ENCODE measurements around the gene UNC13B.
"Not testable (repeated sequence)": the region's sequence is repeated elsewhere in the genome, so short reads cannot be mapped to it uniquely, and the experiment has no call there.

The UNC13B gene

GRCh38 chr9:35409434-35409833, 247.6 kb downstream of the UNC13B start:
- H3K4me3 Mint-ChIP-seq; H3K27ac Mint-ChIP-seq; H3K36me3 Mint-ChIP-seq (ENCODE audit: low read depth); H3K9me3 Mint-ChIP-seq; H3K4me1 Mint-ChIP-seq (ENCODE audit: low read depth): not testable (repeated sequence)
- peaks cover 44% of the 10 kb centered on the region for H3K27me3 Mint-ChIP-seq

- no peak overlapping the region for H3K27ac Mint-ChIP-seq
Measured at GRCh38 chr9:35414889-35415288, 253.1 kb downstream of the UNC13B start.

GRCh38 chr9:35415402-35416097, 253.7 kb downstream of the UNC13B start:
- H3K27ac Mint-ChIP-seq, result no peak overlapping the region
- no peaks in the 10 kb centered on the region for H3K9me3 Mint-ChIP-seq
- no peaks in the 10 kb centered on the region for H3K36me3 Mint-ChIP-seq (ENCODE audit: low read depth)
- H3K4me3 Mint-ChIP-seq, result no peak overlapping the region
- H3K4me1 Mint-ChIP-seq (ENCODE audit: low read depth), result no peaks in the 10 kb centered on the region
- peaks cover 39% of the 10 kb centered on the region for H3K27me3 Mint-ChIP-seq

More at GRCh38 chr9:35414889-35415288, 253.1 kb downstream of the UNC13B start:
- Mint-ChIP-seq H3K27me3 (peaks cover 35% of the 10 kb centered on the region), H3K9me3 (no peaks in the 10 kb centered on the region), H3K4me1 (ENCODE audit: low read depth) (no peaks in the 10 kb centered on the region), H3K36me3 (ENCODE audit: low read depth) (no peaks in the 10 kb centered on the region), H3K4me3 (no peak overlapping the region)

- H3K4me3 Mint-ChIP-seq, result no peak overlapping the region
- no peaks in the 10 kb centered on the region for H3K4me1 Mint-ChIP-seq (ENCODE audit: low read depth)
- no peak overlapping the region for H3K27ac Mint-ChIP-seq
- H3K9me3 Mint-ChIP-seq, result no peaks in the 10 kb centered on the region
- H3K36me3 Mint-ChIP-seq (ENCODE audit: low read depth), result no peaks in the 10 kb centered on the region
- peaks cover 42% of the 10 kb centered on the region for H3K27me3 Mint-ChIP-seq
Measured at GRCh38 chr9:35416098-35416427, 254.3 kb downstream of the UNC13B start.

GRCh38 chr9:35422346-35422745, 260.5 kb downstream of the UNC13B start:
- Mint-ChIP-seq H3K4me1 (ENCODE audit: low read depth) (no peaks in the 10 kb centered on the region), H3K36me3 (ENCODE audit: low read depth) (no peaks in the 10 kb centered on the region), H3K4me3 (no peak overlapping the region), H3K27me3 (peaks cover 45% of the 10 kb centered on the region), H3K9me3 (no peaks in the 10 kb centered on the region), H3K27ac (no peak overlapping the region)

GRCh38 chr9:35422753-35423152, 260.9 kb downstream of the UNC13B start:
- Mint-ChIP-seq H3K36me3 (ENCODE audit: low read depth) (no peaks in the 10 kb centered on the region), H3K9me3 (no peaks in the 10 kb centered on the region), H3K4me1 (ENCODE audit: low read depth) (no peaks in the 10 kb centered on the region), H3K27ac (no peak overlapping the region), H3K27me3 (peaks cover 46% of the 10 kb centered on the region), H3K4me3 (no peak overlapping the region)

GRCh38 chr9:35423499-35423898, 261.7 kb downstream of the UNC13B start:
- Mint-ChIP-seq H3K27ac (no peak overlapping the region), H3K4me1 (ENCODE audit: low read depth) (no peaks in the 10 kb centered on the region), H3K27me3 (peaks cover 47% of the 10 kb centered on the region), H3K36me3 (ENCODE audit: low read depth) (no peaks in the 10 kb centered on the region), H3K4me3 (no peak overlapping the region), H3K9me3 (peaks cover 5% of the 10 kb centered on the region)

GRCh38 chr9:35424356-35425352, 262.8 kb downstream of the UNC13B start:
- H3K9me3 Mint-ChIP-seq, result peaks cover 8% of the 10 kb centered on the region
- no peak overlapping the region for H3K4me3 Mint-ChIP-seq
- H3K36me3 Mint-ChIP-seq (ENCODE audit: low read depth), result no peaks in the 10 kb centered on the region
- H3K27me3 Mint-ChIP-seq, result peaks cover 52% of the 10 kb centered on the region
- no peak overlapping the region for H3K27ac Mint-ChIP-seq
- H3K4me1 Mint-ChIP-seq (ENCODE audit: low read depth), result no peaks in the 10 kb centered on the region

- H3K4me3 Mint-ChIP-seq, result no peak overlapping the region
- no peak overlapping the region for H3K27ac Mint-ChIP-seq
- H3K27me3 Mint-ChIP-seq, result peaks cover 45% of the 10 kb centered on the region
- no peaks in the 10 kb centered on the region for H3K36me3 Mint-ChIP-seq (ENCODE audit: low read depth)
- peaks cover 8% of the 10 kb centered on the region for H3K9me3 Mint-ChIP-seq
- no peaks in the 10 kb centered on the region for H3K4me1 Mint-ChIP-seq (ENCODE audit: low read depth)
Measured at GRCh38 chr9:35426627-35427026, 264.8 kb downstream of the UNC13B start.

- Mint-ChIP-seq H3K27me3 (peaks cover 44% of the 10 kb centered on the region), H3K36me3 (ENCODE audit: low read depth) (no peaks in the 10 kb centered on the region), H3K4me1 (ENCODE audit: low read depth) (no peaks in the 10 kb centered on the region)
Measured at GRCh38 chr9:35431467-35431866, 269.7 kb downstream of the UNC13B start.

GRCh38 chr9:35432076-35432475, 270.3 kb downstream of the UNC13B start:
- Mint-ChIP-seq H3K36me3 (ENCODE audit: low read depth) (no peaks in the 10 kb centered on the region), H3K27me3 (peaks cover 38% of the 10 kb centered on the region), H3K4me3 (no peak overlapping the region), H3K9me3 (peaks cover 8% of the 10 kb centered on the region), H3K4me1 (ENCODE audit: low read depth) (no peaks in the 10 kb centered on the region), H3K27ac (no peak overlapping the region)

More at GRCh38 chr9:35431467-35431866, 269.7 kb downstream of the UNC13B start:
- Mint-ChIP-seq H3K9me3 (peaks cover 8% of the 10 kb centered on the region), H3K27ac (no peak overlapping the region), H3K4me3 (no peak overlapping the region)

GRCh38 chr9:35436933-35437332, 275.1 kb downstream of the UNC13B start:
- Mint-ChIP-seq H3K36me3 (ENCODE audit: low read depth) (no peaks in the 10 kb centered on the region), H3K27ac (no peak overlapping the region), H3K9me3 (no peaks in the 10 kb centered on the region), H3K4me1 (ENCODE audit: low read depth) (no peaks in the 10 kb centered on the region), H3K4me3 (no peak overlapping the region), H3K27me3 (peaks cover 13% of the 10 kb centered on the region)

- no peak overlapping the region for H3K27ac Mint-ChIP-seq
- H3K36me3 Mint-ChIP-seq (ENCODE audit: low read depth), result no peaks in the 10 kb centered on the region
- peaks cover 43% of the 10 kb centered on the region for H3K27me3 Mint-ChIP-seq
- no peaks in the 10 kb centered on the region for H3K4me1 Mint-ChIP-seq (ENCODE audit: low read depth)
- no peak overlapping the region for H3K4me3 Mint-ChIP-seq
- H3K9me3 Mint-ChIP-seq, result no peaks in the 10 kb centered on the region
Measured at GRCh38 chr9:35446012-35446411, 284.2 kb downstream of the UNC13B start.

- H3K9me3 Mint-ChIP-seq, result peaks cover 7% of the 10 kb centered on the region
- H3K4me3 Mint-ChIP-seq, result no peak overlapping the region
- H3K27me3 Mint-ChIP-seq, result peaks cover 58% of the 10 kb centered on the region
- H3K36me3 Mint-ChIP-seq (ENCODE audit: low read depth), result no peaks in the 10 kb centered on the region
- H3K4me1 Mint-ChIP-seq (ENCODE audit: low read depth), result no peaks in the 10 kb centered on the region
- no peak overlapping the region for H3K27ac Mint-ChIP-seq
Measured at GRCh38 chr9:35448496-35448895, 286.7 kb downstream of the UNC13B start.

- H3K9me3 Mint-ChIP-seq, result peaks cover 12% of the 10 kb centered on the region
- no peaks in the 10 kb centered on the region for H3K4me1 Mint-ChIP-seq (ENCODE audit: low read depth)
- H3K27me3 Mint-ChIP-seq, result peaks cover 44% of the 10 kb centered on the region
- H3K36me3 Mint-ChIP-seq (ENCODE audit: low read depth), result no peaks in the 10 kb centered on the region
- H3K4me3 Mint-ChIP-seq, result no peak overlapping the region
- no peak overlapping the region for H3K27ac Mint-ChIP-seq
Measured at GRCh38 chr9:35452481-35452880, 290.7 kb downstream of the UNC13B start.

Data from stimulated activated naive CD8-positive, alpha-beta T cell treated with anti-CD3 and anti-CD28 coated beads, Interleukin-15, Interleukin-2, amounts not matched to agents 100 ng/mL and 50 ng/mL, for 24 hours (primary cell).